K562 (cell line): Measurements from ENCODE around the gene RASSF10. TPM values are rescaled to one million over a fixed set of nuclear protein-coding genes. Genes with fewer than 3 reads are reported as not detected.

Experiments used
- ASH1L ChIP-seq: fragments of 450-650 bp; IDR thresholded peaks from 2 replicates; pipeline ENCODE4 v1.6.1; 2018; ENCODE audit warnings: borderline replicate concordance, mild to moderate bottlenecking, low read depth; ENCODE audit not compliant: partially characterized antibody
- BHLHE40 ChIP-seq: IDR thresholded peaks from 2 replicates; pipeline ENCODE4 v1.6.1; 2011; ENCODE audit warnings: low read length, improper control_type of control experiment
- CBFA2T2 ChIP-seq: fragments of 450-650 bp; conservative IDR thresholded peaks from 2 replicates; pipeline ENCODE4 v1.6.1; 2017; ENCODE audit warnings: mild to moderate bottlenecking
- CCNT2 ChIP-seq: IDR thresholded peaks from 2 replicates; pipeline ENCODE4 v1.6.1; 2011; ENCODE audit warnings: borderline replicate concordance, low read depth, mild to moderate bottlenecking, moderate library complexity, mixed read lengths, low read length; ENCODE audit not compliant: insufficient read length; ENCODE audit errors: extremely low read depth
- EP400 ChIP-seq: fragments of 450-650 bp; IDR thresholded peaks from 2 replicates; pipeline ENCODE4 v1.6.1; 2017; ENCODE audit warnings: antibody characterized with exemption, mild to moderate bottlenecking, moderate library complexity
- HDAC3 ChIP-seq: fragments of 450-650 bp; IDR thresholded peaks from 2 replicates; pipeline ENCODE4 v1.6.1; 2018; ENCODE audit warnings: borderline replicate concordance, mild to moderate bottlenecking, moderate library complexity; ENCODE audit not compliant: partially characterized antibody
- HIVEP1 ChIP-seq: fragments of 250-450 bp; sonication (Bioruptor Pico); IDR thresholded peaks from 2 replicates; pipeline ENCODE4 v1.4.0; 2020; ENCODE audit warnings: mild to moderate bottlenecking
- HMG20B ChIP-seq: fragments of 250-450 bp; sonication (Bioruptor Pico); IDR thresholded peaks from 2 replicates; pipeline ENCODE4 v1.5.0; 2021; ENCODE audit warnings: mild to moderate bottlenecking
- KDM4B ChIP-seq, 2 experiments: fragments of 450-650 bp in 1 of 2; sonication (generic) in 1 of 2; IDR thresholded peaks; 2 replicates each; pipeline ENCODE4 v1.6.1; 2016 to 2017; ENCODE audit warnings: borderline replicate concordance in 2 of 2, antibody characterized with exemption in 1 of 2, low read depth in 1 of 2, mild to moderate bottlenecking in 1 of 2
- MECOM ChIP-seq: fragments of 250-450 bp; sonication (Bioruptor Pico); IDR thresholded peaks from 2 replicates; pipeline ENCODE4 v1.8.0; 2022; ENCODE audit warnings: inconsistent platforms
- POLR3G ChIP-seq: IDR thresholded peaks from 2 replicates; pipeline ENCODE4 v1.6.1; 2011; ENCODE audit not compliant: insufficient read length, insufficient replicate concordance; ENCODE audit errors: extremely low read depth
- RBBP5 ChIP-seq: fragments of 200-600 bp; sonication (generic); IDR thresholded peaks from 2 replicates; pipeline ENCODE4 v1.6.1; 2012; ENCODE audit warnings: borderline replicate concordance, mild to moderate bottlenecking, low read length, control low read depth, inconsistent platforms; ENCODE audit not compliant: insufficient read depth, poor library complexity, severe bottlenecking
- SOX6 ChIP-seq: fragments of 450-650 bp; IDR thresholded peaks from 2 replicates; pipeline ENCODE4 v1.6.1; 2014; ENCODE audit warnings: mild to moderate bottlenecking
- TARDBP ChIP-seq: fragments of 450-650 bp; IDR thresholded peaks from 2 replicates; pipeline ENCODE4 v1.6.1; 2016
- TCFL5 ChIP-seq: fragments of 250-450 bp; sonication (Bioruptor Pico); conservative IDR thresholded peaks from 2 replicates; pipeline ENCODE4 v1.6.1; 2021; ENCODE audit warnings: mild to moderate bottlenecking, moderate library complexity, matching md5 sums
- polyA plus RNA-seq, 8 experiments: library from polyadenylated mRNA; depleted of rRNA in 4 of 8; stranded (reverse) in 5 of 8; unstranded in 3 of 8; fragments of >200 nt; fragmentation: Nextera tagmentation in 2 of 8; fragmentation: Illumina TruSeq in 1 of 8; extraction: Ambion mirVana in 2 of 8; extraction: Trizol in 1 of 8; gene quantifications; 2 replicates each; pipeline versions ENCODE4 v1.2.1 to v1.2.3, GENCODE V29; 2011 to 2014; ENCODE audit warnings: inconsistent platforms in 1 of 8, missing spikeins in 1 of 8
- total RNA-seq, 7 experiments: library from RNA; depleted of rRNA in 6 of 7; stranded (reverse); fragments of >200 nt in 6 of 7; fragmentation: Illumina TruSeq in 2 of 7; extraction: Trizol in 2 of 7; gene quantifications; 2 replicates each; pipeline versions ENCODE4 v1.2.1 to v1.2.3, GENCODE V29; 2011 to 2021; ENCODE audit warnings: low replicate concordance in 1 of 7
- TF ChIP-seq, protein P1 (sequence below): sonication (generic); formaldehyde crosslinking; IDR thresholded peaks from 2 replicates; pipeline ENCODE4 v1.8.1; 2023; ENCODE audit warnings: mild to moderate bottlenecking, missing genetic modification reagents
- TF ChIP-seq, protein P2 (sequence below): fragments of 450-650 bp; formaldehyde crosslinking; IDR thresholded peaks from 2 replicates; pipeline ENCODE4 v1.4.0; 2020; ENCODE audit warnings: mild to moderate bottlenecking
- TF ChIP-seq, protein P3 (sequence below): fragments of 250-450 bp; sonication (Bioruptor Pico); IDR thresholded peaks from 2 replicates; pipeline ENCODE4 v1.5.1; 2021; ENCODE audit warnings: mild to moderate bottlenecking
- TF ChIP-seq, protein P4 (sequence below): fragments of 450-650 bp; IDR thresholded peaks from 2 replicates; pipeline ENCODE4 v1.6.1; 2016
- TF ChIP-seq, protein P5 (sequence below): IDR thresholded peaks from 2 replicates; pipeline ENCODE4 v1.6.1; 2016; ENCODE audit warnings: missing genetic modification characterization, missing compliant biosample characterization
- TF ChIP-seq, protein P6 (sequence below): sonication (generic); formaldehyde crosslinking; IDR thresholded peaks from 2 replicates; pipeline ENCODE4 v1.8.0; 2022; ENCODE audit warnings: missing genetic modification reagents, mild to moderate bottlenecking, borderline replicate concordance

Gene RASSF10
- total and polyA plus RNA-seq, 9 of the 15 experiments (the other 6 are each of a cell fraction or from before 2014, with no cell fraction given): not detected

DNA sequence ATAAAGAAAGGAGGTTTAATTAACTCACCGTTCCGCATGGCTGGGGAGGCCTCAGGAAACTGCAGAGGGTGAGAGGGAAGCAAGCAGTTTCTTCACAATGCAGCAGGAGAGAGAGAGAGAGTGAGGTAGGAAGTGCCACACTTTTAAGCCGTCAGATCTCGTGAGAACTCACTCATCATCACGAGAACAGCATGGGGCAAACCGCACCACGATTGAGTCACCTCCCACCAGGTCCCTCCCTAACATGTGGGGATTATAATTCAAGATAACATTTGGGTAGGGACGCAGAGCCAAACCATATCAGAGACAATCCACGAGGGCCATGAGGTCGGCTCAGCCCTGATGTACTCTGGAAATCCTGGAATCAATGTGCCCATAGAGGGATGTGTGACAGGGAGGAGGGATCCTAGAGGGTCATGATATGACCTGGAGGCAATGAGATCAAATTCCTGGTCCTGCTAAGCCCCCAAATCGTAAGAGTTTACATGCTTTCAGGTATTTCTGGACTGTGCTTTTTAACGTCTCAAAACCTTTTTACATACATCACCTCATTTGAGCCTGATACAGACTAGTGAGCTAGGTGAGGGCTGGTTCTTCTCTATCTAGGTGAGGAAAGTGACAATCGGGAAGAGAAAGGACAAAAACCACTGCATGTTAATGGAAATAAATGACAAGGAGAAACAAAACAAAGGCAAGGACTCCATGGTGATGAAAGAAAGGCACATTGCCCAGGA lies 19.5 kb upstream of the RASSF10 start (continued):
- TF ChIP-seq HDAC3 (peak; percentile 84), MECOM (no peak), HIVEP1 (CRISPR knock-in tag) (no peak), POLR3G (no peak), KDM4B (IDR thresholded peaks at IDR 0.05; ENCODE audit: borderline replicate concordance in 2 of 2, low read depth in 1 of 2) (no peak), TARDBP (peak; percentile 59; the same call in 1 of the 2 replicates), RBBP5 (peak; percentile 40), ASH1L (no peak), CBFA2T2 (peak; percentile 94), CCNT2 (peak; percentile 87), TCFL5 (CRISPR knock-in tag) (no peak), BHLHE40 (peak; percentile 87), EP400 (peak; percentile 93), SOX6 (peak; percentile 91), HMG20B (no peak)
- TF ChIP-seq, protein P1, sequence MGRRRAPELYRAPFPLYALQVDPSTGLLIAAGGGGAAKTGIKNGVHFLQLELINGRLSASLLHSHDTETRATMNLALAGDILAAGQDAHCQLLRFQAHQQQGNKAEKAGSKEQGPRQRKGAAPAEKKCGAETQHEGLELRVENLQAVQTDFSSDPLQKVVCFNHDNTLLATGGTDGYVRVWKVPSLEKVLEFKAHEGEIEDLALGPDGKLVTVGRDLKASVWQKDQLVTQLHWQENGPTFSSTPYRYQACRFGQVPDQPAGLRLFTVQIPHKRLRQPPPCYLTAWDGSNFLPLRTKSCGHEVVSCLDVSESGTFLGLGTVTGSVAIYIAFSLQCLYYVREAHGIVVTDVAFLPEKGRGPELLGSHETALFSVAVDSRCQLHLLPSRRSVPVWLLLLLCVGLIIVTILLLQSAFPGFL (CRISPR knock-in tag): no peak
- TF ChIP-seq, protein P2, sequence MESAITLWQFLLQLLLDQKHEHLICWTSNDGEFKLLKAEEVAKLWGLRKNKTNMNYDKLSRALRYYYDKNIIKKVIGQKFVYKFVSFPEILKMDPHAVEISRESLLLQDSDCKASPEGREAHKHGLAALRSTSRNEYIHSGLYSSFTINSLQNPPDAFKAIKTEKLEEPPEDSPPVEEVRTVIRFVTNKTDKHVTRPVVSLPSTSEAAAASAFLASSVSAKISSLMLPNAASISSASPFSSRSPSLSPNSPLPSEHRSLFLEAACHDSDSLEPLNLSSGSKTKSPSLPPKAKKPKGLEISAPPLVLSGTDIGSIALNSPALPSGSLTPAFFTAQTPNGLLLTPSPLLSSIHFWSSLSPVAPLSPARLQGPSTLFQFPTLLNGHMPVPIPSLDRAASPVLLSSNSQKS: no peak
- TF ChIP-seq, protein P3, sequence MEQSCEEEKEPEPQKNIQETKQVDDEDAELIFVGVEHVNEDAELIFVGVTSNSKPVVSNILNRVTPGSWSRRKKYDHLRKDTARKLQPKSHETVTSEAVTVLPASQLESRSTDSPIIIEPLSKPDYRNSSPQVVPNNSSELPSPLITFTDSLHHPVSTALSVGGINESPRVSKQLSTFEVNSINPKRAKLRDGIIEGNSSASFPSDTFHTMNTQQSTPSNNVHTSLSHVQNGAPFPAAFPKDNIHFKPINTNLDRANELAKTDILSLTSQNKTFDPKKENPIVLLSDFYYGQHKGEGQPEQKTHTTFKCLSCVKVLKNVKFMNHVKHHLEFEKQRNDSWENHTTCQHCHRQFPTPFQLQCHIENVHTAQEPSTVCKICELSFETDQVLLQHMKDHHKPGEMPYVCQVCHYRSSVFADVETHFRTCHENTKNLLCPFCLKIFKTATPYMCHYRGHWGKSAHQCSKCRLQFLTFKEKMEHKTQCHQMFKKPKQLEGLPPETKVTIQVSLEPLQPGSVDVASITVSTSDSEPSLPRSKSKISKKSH (CRISPR knock-in tag): no peak
- TF ChIP-seq, protein P4, sequence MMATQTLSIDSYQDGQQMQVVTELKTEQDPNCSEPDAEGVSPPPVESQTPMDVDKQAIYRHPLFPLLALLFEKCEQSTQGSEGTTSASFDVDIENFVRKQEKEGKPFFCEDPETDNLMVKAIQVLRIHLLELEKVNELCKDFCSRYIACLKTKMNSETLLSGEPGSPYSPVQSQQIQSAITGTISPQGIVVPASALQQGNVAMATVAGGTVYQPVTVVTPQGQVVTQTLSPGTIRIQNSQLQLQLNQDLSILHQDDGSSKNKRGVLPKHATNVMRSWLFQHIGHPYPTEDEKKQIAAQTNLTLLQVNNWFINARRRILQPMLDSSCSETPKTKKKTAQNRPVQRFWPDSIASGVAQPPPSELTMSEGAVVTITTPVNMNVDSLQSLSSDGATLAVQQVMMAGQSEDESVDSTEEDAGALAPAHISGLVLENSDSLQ: peak; percentile 55; the same call in 1 of the 2 replicates
- TF ChIP-seq, protein P5, sequence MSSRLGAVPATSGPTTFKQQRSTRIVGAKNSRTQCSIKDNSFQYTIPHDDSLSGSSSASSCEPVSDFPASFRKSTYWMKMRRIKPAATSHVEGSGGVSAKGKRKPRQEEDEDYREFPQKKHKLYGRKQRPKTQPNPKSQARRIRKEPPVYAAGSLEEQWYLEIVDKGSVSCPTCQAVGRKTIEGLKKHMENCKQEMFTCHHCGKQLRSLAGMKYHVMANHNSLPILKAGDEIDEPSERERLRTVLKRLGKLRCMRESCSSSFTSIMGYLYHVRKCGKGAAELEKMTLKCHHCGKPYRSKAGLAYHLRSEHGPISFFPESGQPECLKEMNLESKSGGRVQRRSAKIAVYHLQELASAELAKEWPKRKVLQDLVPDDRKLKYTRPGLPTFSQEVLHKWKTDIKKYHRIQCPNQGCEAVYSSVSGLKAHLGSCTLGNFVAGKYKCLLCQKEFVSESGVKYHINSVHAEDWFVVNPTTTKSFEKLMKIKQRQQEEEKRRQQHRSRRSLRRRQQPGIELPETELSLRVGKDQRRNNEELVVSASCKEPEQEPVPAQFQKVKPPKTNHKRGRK (tag): no peak
- TF ChIP-seq, protein P6, sequence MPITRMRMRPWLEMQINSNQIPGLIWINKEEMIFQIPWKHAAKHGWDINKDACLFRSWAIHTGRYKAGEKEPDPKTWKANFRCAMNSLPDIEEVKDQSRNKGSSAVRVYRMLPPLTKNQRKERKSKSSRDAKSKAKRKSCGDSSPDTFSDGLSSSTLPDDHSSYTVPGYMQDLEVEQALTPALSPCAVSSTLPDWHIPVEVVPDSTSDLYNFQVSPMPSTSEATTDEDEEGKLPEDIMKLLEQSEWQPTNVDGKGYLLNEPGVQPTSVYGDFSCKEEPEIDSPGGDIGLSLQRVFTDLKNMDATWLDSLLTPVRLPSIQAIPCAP (CRISPR knock-in tag): no peak
